K562 (cell line): ENCODE results near the gene WDR54. TPM values are rescaled to one million over a fixed set of nuclear protein-coding genes. Genes with fewer than 3 reads are reported as not detected.

ENCODE experiments used
- CHD7 ChIP-seq: fragments of 200-600 bp; sonication (generic); IDR thresholded peaks from one replicate; pipeline ENCODE4 v1.6.1; 2012; ENCODE audit warnings: mild to moderate bottlenecking, low read depth, low read length, inconsistent platforms
- ZNF24 ChIP-seq: fragments of 450-650 bp; IDR thresholded peaks from 2 replicates; pipeline ENCODE4 v1.6.1; 2016
- polyA plus RNA-seq, 8 experiments: library from polyadenylated mRNA; depleted of rRNA in 4 of 8; stranded (reverse) in 5 of 8; unstranded in 3 of 8; fragments of >200 nt; fragmentation: Nextera tagmentation in 2 of 8; fragmentation: Illumina TruSeq in 1 of 8; extraction: Ambion mirVana in 2 of 8; extraction: Trizol in 1 of 8; gene quantifications; 2 replicates each; pipeline versions ENCODE4 v1.2.1 to v1.2.3, GENCODE V29; 2011 to 2014; ENCODE audit warnings: inconsistent platforms in 1 of 8, missing spikeins in 1 of 8
- total RNA-seq, 7 experiments: library from RNA; depleted of rRNA in 6 of 7; stranded (reverse); fragments of >200 nt in 6 of 7; fragmentation: Illumina TruSeq in 2 of 7; extraction: Trizol in 2 of 7; gene quantifications; 2 replicates each; pipeline versions ENCODE4 v1.2.1 to v1.2.3, GENCODE V29; 2011 to 2021; ENCODE audit warnings: low replicate concordance in 1 of 7

Gene WDR54
- total and polyA plus RNA-seq, 9 of the 15 experiments (the other 6 are each of a cell fraction or from before 2014, with no cell fraction given), result 5.2 to 15.2 (median 7.4) TPM

GRCh38 chr2:74396149-74396548, 25.4 kb upstream of the WDR54 start (continued):
- TF ChIP-seq CHD7, result no peak
- peak; percentile 68 for TF ChIP-seq ZNF24
